ENCODE results near the gene TTC34.

The TTC34 gene

GRCh38 chr1:2644171-2644570 lies 157.3 kb downstream of the TTC34 start:
- FAIRE-seq (no peak), DNase-seq (ENCODE audit: low spot score) (no peak)

GRCh38 chr1:2643414-2644077 lies 157.9 kb downstream of the TTC34 start:
- DNase-seq (ENCODE audit: low spot score), result no peak
- FAIRE-seq, result no peak

- peak; percentile 80 for DNase-seq (ENCODE audit: low spot score)
- no peak for FAIRE-seq
These were observed 158.7 kb downstream of the TTC34 start for GRCh38 chr1:2642560-2643413.

GRCh38 chr1:2642131-2642559 lies 159.3 kb downstream of the TTC34 start:
- DNase-seq (ENCODE audit: low spot score) (no peak), FAIRE-seq (no peak)

GRCh38 chr1:2641381-2642130 lies 159.9 kb downstream of the TTC34 start:
- FAIRE-seq (no peak), DNase-seq (ENCODE audit: low spot score) (no peak)

- no peak for DNase-seq (ENCODE audit: low spot score)
- FAIRE-seq, result no peak
These were observed 160.9 kb downstream of the TTC34 start for GRCh38 chr1:2640626-2641025.

- FAIRE-seq (no peak), DNase-seq (ENCODE audit: low spot score) (no peak)
These were observed 161.6 kb downstream of the TTC34 start for GRCh38 chr1:2639607-2640521.

- no peak for DNase-seq (ENCODE audit: low spot score)
- no peak for FAIRE-seq
These were observed 162.3 kb downstream of the TTC34 start for GRCh38 chr1:2639203-2639602.

- DNase-seq (ENCODE audit: low spot score) (no peak), FAIRE-seq (no peak)
These were observed 162.9 kb downstream of the TTC34 start for GRCh38 chr1:2638466-2639115.

- DNase-seq (ENCODE audit: low spot score) (no peak), FAIRE-seq (no peak)
These were observed 163.9 kb downstream of the TTC34 start for GRCh38 chr1:2637442-2638145.

GRCh38 chr1:2636733-2637132 lies 164.8 kb downstream of the TTC34 start:
- FAIRE-seq (no peak), DNase-seq (ENCODE audit: low spot score) (no peak)

- no peak for FAIRE-seq
- DNase-seq (ENCODE audit: low spot score), result no peak
These were observed 166.0 kb downstream of the TTC34 start for GRCh38 chr1:2635361-2636010.

- DNase-seq (ENCODE audit: low spot score), result no peak
These were observed 167.5 kb downstream of the TTC34 start for GRCh38 chr1:2633936-2634491.

GRCh38 chr1:2633366-2633935 lies 168.0 kb downstream of the TTC34 start:
- DNase-seq (ENCODE audit: low spot score) (no peak), FAIRE-seq (no peak)

More at GRCh38 chr1:2633936-2634491, 167.5 kb downstream of the TTC34 start:
- FAIRE-seq, result no peak

GRCh38 chr1:2632561-2633361 lies 168.7 kb downstream of the TTC34 start, which contains the start of gene MMEL1:
MMEL1 (minus strand) TSS chr1:2633016; CDS start chr1:2629484, 3,532 bp downstream.
- FAIRE-seq (no peak), DNase-seq (ENCODE audit: low spot score) (no peak)

- FAIRE-seq, result no peak
- DNase-seq (ENCODE audit: low spot score), result no peak
These were observed 169.5 kb downstream of the TTC34 start for GRCh38 chr1:2632051-2632430.

- no peak for DNase-seq (ENCODE audit: low spot score)
- no peak for FAIRE-seq
These were observed 170.1 kb downstream of the TTC34 start for GRCh38 chr1:2631136-2632050.
